Renal cortical epithelial cell (primary cell): ENCODE data around the gene TUBB2B. TPM values are rescaled to one million over a fixed set of nuclear protein-coding genes. Genes with fewer than 3 reads are reported as not detected.
A peak's percentile ranks its signal among the peaks of the same experiment; 100 is the strongest.
"Not testable (repeated sequence)": the region's sequence is repeated elsewhere in the genome, so short reads cannot be mapped to it uniquely, and the experiment has no call there.

Experiments
- DNase-seq: peaks from one replicate; pipeline ENCODE4 v3.0.0-alpha.2; 2011; ENCODE audit warnings: low read depth
- total RNA-seq: library from RNA; depleted of rRNA; stranded (reverse); fragments of >200 nt; gene quantifications from 2 replicates; pipeline ENCODE4 v1.2.3, GENCODE V29; 2014

Gene TUBB2B
- total RNA-seq, 1 donor from 2014 or later = 21.6 TPM

GRCh38 chr6:3210024-3210610 is 17.3 kb downstream of the TUBB2B start:
- DNase-seq = no peak

- peak; percentile 92 for DNase-seq
Measured at GRCh38 chr6:3209114-3210023, 18.1 kb downstream of the TUBB2B start.

- no peak for DNase-seq
Measured at GRCh38 chr6:3208775-3209113, 18.7 kb downstream of the TUBB2B start.

- no peak for DNase-seq
Measured at GRCh38 chr6:3208098-3208774, 19.2 kb downstream of the TUBB2B start.

- no peak for DNase-seq
Measured at GRCh38 chr6:3206339-3207015, 21.0 kb downstream of the TUBB2B start.

GRCh38 chr6:3205913-3206312 is 21.5 kb downstream of the TUBB2B start:
- DNase-seq = peak; percentile 81

- no peak for DNase-seq
Measured at GRCh38 chr6:3204921-3205320, 22.5 kb downstream of the TUBB2B start.

- no peak for DNase-seq
Measured at GRCh38 chr6:3202999-3203696, 24.3 kb downstream of the TUBB2B start.

GRCh38 chr6:3201388-3201787 is 26.1 kb downstream of the TUBB2B start:
- DNase-seq = no peak

GRCh38 chr6:3200682-3201081 is 26.8 kb downstream of the TUBB2B start:
- no peak for DNase-seq

- DNase-seq = no peak
Measured at GRCh38 chr6:3199382-3199781, 28.1 kb downstream of the TUBB2B start.

GRCh38 chr6:3197734-3198133 is 29.7 kb downstream of the TUBB2B start:
- not testable (repeated sequence) for DNase-seq

GRCh38 chr6:3196770-3197169 is 30.7 kb downstream of the TUBB2B start:
- no peak for DNase-seq

- no peak for DNase-seq
Measured at GRCh38 chr6:3195695-3196497, 31.6 kb downstream of the TUBB2B start.

- DNase-seq = no peak
Measured at GRCh38 chr6:3195420-3195694, 32.1 kb downstream of the TUBB2B start.

GRCh38 chr6:3194535-3195419 is 32.7 kb downstream of the TUBB2B start:
- DNase-seq = no peak

GRCh38 chr6:3193102-3193849 is 34.2 kb downstream of the TUBB2B start:
- no peak for DNase-seq

- DNase-seq = no peak
Measured at GRCh38 chr6:3190779-3191178, 36.7 kb downstream of the TUBB2B start.

GRCh38 chr6:3190056-3190455 is 37.4 kb downstream of the TUBB2B start:
- no peak for DNase-seq
